ENCODE data around the gene DUS3L. TPM values are rescaled to one million over a fixed set of nuclear protein-coding genes. Genes with fewer than 3 reads are reported as not detected.

DUS3L gene
- total RNA-seq, 1 experiment from 2014 or later = 75.4 TPM

DNA sequence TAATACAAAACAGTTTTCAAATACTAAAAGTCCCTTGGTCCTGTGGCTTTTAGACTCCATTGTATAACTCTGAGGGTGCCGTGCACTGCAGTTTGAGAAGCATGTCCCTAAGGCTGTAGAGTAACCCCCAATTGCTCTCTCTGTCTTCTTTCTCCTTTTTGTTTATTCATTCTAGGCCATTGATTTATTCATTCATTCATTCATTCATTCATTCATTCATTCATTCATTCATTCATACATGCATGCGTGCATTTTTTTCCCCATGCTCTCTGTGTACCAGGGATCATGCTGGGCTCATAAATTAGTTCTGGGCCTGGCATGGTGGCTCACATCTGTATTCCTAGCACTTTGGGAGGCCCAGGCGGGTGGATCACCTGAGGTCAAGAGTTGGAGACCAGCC lies 25.7 kb downstream of the DUS3L start:
- H3K27me3 ChIP-seq (replicated peaks; ENCODE audit: control insufficient read depth, insufficient read depth, low read length) = no peaks in the 10 kb centered on the region
- Mint-ChIP-seq H3K27ac (ENCODE audit: unreplicated experiment) (no peak overlapping the region), H3K4me1 (ENCODE audit: low read depth, unreplicated experiment) (no peaks in the 10 kb centered on the region), H3K36me3 (ENCODE audit: insufficient read depth, unreplicated experiment) (no peaks in the 10 kb centered on the region), H3K27me3 (ENCODE audit: insufficient read depth, unreplicated experiment) (peaks cover 4% of the 10 kb centered on the region), H3K9me3 (ENCODE audit: unreplicated experiment) (peaks cover 14% of the 10 kb centered on the region), H3K4me3 (ENCODE audit: unreplicated experiment) (no peak overlapping the region)
- no peaks in the 10 kb centered on the region for H3K9me3 ChIP-seq
- ChIA-PET CTCF (no interaction called here), POLR2A (no interaction called here)
- DNase-seq = no peak
- intact Hi-C loops (cut with micrococcal nuclease; ENCODE audit: unreplicated experiment) = no loop called here
- H3K4me3 ChIP-seq (ENCODE audit: low read depth, low read length) = no peak overlapping the region
- H3K36me3 ChIP-seq (ENCODE audit: control insufficient read depth, insufficient read depth, low read length) = no peaks in the 10 kb centered on the region
- TF ChIP-seq, protein P1, sequence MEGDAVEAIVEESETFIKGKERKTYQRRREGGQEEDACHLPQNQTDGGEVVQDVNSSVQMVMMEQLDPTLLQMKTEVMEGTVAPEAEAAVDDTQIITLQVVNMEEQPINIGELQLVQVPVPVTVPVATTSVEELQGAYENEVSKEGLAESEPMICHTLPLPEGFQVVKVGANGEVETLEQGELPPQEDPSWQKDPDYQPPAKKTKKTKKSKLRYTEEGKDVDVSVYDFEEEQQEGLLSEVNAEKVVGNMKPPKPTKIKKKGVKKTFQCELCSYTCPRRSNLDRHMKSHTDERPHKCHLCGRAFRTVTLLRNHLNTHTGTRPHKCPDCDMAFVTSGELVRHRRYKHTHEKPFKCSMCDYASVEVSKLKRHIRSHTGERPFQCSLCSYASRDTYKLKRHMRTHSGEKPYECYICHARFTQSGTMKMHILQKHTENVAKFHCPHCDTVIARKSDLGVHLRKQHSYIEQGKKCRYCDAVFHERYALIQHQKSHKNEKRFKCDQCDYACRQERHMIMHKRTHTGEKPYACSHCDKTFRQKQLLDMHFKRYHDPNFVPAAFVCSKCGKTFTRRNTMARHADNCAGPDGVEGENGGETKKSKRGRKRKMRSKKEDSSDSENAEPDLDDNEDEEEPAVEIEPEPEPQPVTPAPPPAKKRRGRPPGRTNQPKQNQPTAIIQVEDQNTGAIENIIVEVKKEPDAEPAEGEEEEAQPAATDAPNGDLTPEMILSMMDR (IDR thresholded peaks at IDR 0.05; ENCODE audit: insufficient read depth in 1 of 2, low read depth in 1 of 2, low read length in 1 of 2, severe bottlenecking in 1 of 2, unreplicated experiment in 1 of 2) = no peak
- no peaks in the 10 kb centered on the region for H3K4me1 ChIP-seq
- no TSS peak for BruUV-seq (replicated peaks)

DNA sequence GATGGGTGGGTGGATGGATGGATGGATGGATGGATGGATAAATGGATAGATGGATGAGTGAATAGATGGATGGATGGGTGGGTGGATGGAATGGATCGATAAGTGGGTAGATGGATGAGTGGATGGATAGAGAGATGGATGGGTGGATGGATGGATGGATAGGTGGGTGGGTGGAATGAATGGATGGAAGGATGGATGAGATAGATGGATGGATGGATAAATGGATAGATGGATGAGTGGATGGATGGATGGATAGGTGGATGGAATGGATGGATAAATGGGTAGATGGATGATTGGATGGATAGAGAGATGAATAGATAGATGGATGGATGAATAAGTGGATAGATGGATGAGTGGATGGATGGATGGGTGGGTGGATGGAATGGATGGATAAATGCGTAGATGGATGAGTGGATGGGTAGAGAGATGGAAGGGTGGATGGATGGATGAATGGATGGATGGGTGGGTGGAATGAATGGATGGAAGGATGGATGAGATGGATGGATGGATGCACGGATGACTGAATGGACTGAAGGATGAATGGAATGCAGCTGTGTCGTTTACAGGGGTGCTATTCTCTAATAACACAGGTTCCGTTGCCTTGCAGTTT lies 28.2 kb downstream of the DUS3L start:
- peaks cover 4% of the 10 kb centered on the region for H3K27me3 Mint-ChIP-seq (ENCODE audit: insufficient read depth, unreplicated experiment)
- TF ChIP-seq, protein P1 (IDR thresholded peaks at IDR 0.05; ENCODE audit: insufficient read depth in 1 of 2, low read depth in 1 of 2, low read length in 1 of 2, severe bottlenecking in 1 of 2, unreplicated experiment in 1 of 2) = no peak
- no peak overlapping the region for H3K4me3 Mint-ChIP-seq (ENCODE audit: unreplicated experiment)
- ChIA-PET CTCF (no interaction called here), POLR2A (no interaction called here)
- Histone ChIP-seq H3K4me1 (no peaks in the 10 kb centered on the region), H3K36me3 (ENCODE audit: control insufficient read depth, insufficient read depth, low read length) (no peaks in the 10 kb centered on the region), H3K4me3 (ENCODE audit: low read depth, low read length) (no peak overlapping the region), H3K27me3 (replicated peaks; ENCODE audit: control insufficient read depth, insufficient read depth, low read length) (no peaks in the 10 kb centered on the region), H3K9me3 (no peaks in the 10 kb centered on the region)
- no peak overlapping the region for H3K27ac Mint-ChIP-seq (ENCODE audit: unreplicated experiment)
- peaks cover 14% of the 10 kb centered on the region for H3K9me3 Mint-ChIP-seq (ENCODE audit: unreplicated experiment)
- BruUV-seq (replicated peaks) = no TSS peak
- H3K4me1 Mint-ChIP-seq (ENCODE audit: low read depth, unreplicated experiment) = no peaks in the 10 kb centered on the region
- H3K36me3 Mint-ChIP-seq (ENCODE audit: insufficient read depth, unreplicated experiment) = no peaks in the 10 kb centered on the region
- intact Hi-C loops (cut with micrococcal nuclease; ENCODE audit: unreplicated experiment) = no loop called here
- DNase-seq = no peak

DNA sequence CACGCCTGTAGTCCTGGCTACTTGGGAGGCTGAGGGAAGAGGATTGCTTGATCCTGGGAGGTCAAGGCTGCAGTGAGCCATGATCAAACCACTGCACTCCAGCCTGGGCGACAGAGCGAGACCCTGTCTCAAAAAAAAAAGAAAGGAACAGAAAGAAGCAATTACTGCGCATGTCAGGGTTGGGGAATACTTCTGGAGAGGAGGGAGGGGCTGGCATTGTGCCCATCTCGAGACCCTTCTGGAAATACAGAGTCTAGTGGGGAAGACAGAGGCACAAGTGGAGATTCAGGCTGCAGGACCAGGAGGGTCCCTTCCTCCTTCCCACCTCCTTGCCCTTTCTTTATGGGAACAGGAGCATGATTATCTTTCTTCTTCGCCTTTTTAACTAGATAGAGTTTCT lies 37.2 kb downstream of the DUS3L start:
- Histone ChIP-seq H3K4me3 (ENCODE audit: low read depth, low read length) (no peak overlapping the region), H3K4me1 (no peaks in the 10 kb centered on the region), H3K9me3 (no peaks in the 10 kb centered on the region), H3K36me3 (ENCODE audit: control insufficient read depth, insufficient read depth, low read length) (no peaks in the 10 kb centered on the region), H3K27me3 (replicated peaks; ENCODE audit: control insufficient read depth, insufficient read depth, low read length) (no peaks in the 10 kb centered on the region)
- no peaks in the 10 kb centered on the region for H3K4me1 Mint-ChIP-seq (ENCODE audit: low read depth, unreplicated experiment)
- no peak overlapping the region for H3K4me3 Mint-ChIP-seq (ENCODE audit: unreplicated experiment)
- TF ChIP-seq, protein P1 (IDR thresholded peaks at IDR 0.05; ENCODE audit: insufficient read depth in 1 of 2, low read depth in 1 of 2, low read length in 1 of 2, severe bottlenecking in 1 of 2, unreplicated experiment in 1 of 2) = no peak
- H3K36me3 Mint-ChIP-seq (ENCODE audit: insufficient read depth, unreplicated experiment) = no peaks in the 10 kb centered on the region
- intact Hi-C loops (cut with micrococcal nuclease; ENCODE audit: unreplicated experiment) = no loop called here
- H3K27ac Mint-ChIP-seq (ENCODE audit: unreplicated experiment) = no peak overlapping the region
- CTCF ChIA-PET = no interaction called here
- no peak for DNase-seq
- no peaks in the 10 kb centered on the region for H3K9me3 Mint-ChIP-seq (ENCODE audit: unreplicated experiment)
- no TSS peak for BruUV-seq (replicated peaks)
- POLR2A ChIA-PET = no interaction called here
- H3K27me3 Mint-ChIP-seq (ENCODE audit: insufficient read depth, unreplicated experiment) = no peaks in the 10 kb centered on the region

Measured in Caco-2 (cell line).